ENCODE data around the gene HSF2BP. TPM values are rescaled to one million over a fixed set of nuclear protein-coding genes. Genes with fewer than 3 reads are reported as not detected.
A peak's percentile ranks its signal among the peaks of the same experiment; 100 is the strongest.

HSF2BP gene
- total RNA-seq, 1 experiment from 2014 or later, result 1.5 TPM

DNA sequence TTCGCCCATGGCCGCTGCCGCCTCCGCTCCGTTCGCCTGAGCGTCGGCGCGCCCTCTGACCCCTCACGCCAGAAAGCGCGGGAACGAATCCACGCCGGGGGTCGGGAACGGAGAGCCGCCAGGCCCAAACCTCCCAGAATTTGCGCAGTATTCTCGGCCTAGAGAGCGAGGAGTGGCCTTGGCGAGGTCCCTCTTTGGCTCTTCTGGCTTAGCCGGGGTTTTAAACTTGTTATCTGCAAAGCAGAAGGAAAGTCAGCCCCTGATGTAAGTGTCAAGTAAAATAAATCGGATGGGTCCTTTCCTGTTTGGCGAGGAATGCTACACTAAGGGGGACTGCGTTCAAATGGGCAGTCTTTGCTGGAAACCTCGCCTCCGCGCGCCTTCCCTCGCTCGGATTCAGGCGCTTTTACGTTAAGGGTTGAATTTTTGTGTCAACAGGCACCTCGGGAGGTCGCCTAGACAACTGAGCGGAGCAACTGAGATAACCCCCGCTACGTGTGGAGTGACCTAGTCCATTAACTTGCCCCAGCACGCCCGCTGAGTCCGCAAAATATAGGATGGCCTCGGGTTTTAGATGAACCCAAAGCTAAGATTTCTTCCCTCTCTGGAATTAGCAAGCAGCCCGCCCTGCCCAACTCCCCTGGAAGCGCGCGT lies 1.1 kb downstream of the HSF2BP start:
- no peak for DNase-seq
- Histone ChIP-seq H3K9me3 (ENCODE audit: control insufficient read depth, low read depth, low read length) (no peaks in the 10 kb centered on the region), H3T11ph (ENCODE audit: low read length) (no peak overlapping the region), H3K4me1 (ENCODE audit: insufficient read depth, low read length) (no peaks in the 10 kb centered on the region), H2BK5ac (ENCODE audit: insufficient read length, low read length) (no peak overlapping the region), H3K56ac (ENCODE audit: insufficient read length, low read depth, low read length) (no peak overlapping the region), H3K27me3 (ENCODE audit: insufficient read depth, low read length) (no peaks in the 10 kb centered on the region), H3K23ac (ENCODE audit: insufficient read length, low read depth, low read length) (no peak overlapping the region), H2BK12ac (ENCODE audit: insufficient read length, low read depth, low read length) (no peak overlapping the region), H3K9ac (ENCODE audit: extremely low read depth, insufficient read length, low read length) (no peak overlapping the region), H4K8ac (replicated peaks; ENCODE audit: insufficient read length, low read depth, low read length) (no peak overlapping the region), H3K23me2 (ENCODE audit: insufficient read length, low read depth, low read length, poor library complexity, severe bottlenecking) (peaks cover 6% of the 10 kb centered on the region), H3K18ac (ENCODE audit: insufficient read length, low read depth, low read length) (no peak overlapping the region), H2AK5ac (ENCODE audit: insufficient read length, low read length) (no peak overlapping the region), H3K14ac (ENCODE audit: insufficient read depth, low read length) (no peak overlapping the region; the same call in 1 of the 2 replicates), H2AFZ (ENCODE audit: low read length) (no peak overlapping the region), H4K5ac (ENCODE audit: insufficient read length, low read depth, low read length) (no peak overlapping the region), H3K4me2 (ENCODE audit: insufficient read depth, insufficient read length, low read length) (no peak overlapping the region), H3K27ac (ENCODE audit: insufficient read length, low read depth, low read length) (no peak overlapping the region), H4K20me1 (ENCODE audit: control insufficient read depth, insufficient read depth, insufficient read length) (no peaks in the 10 kb centered on the region), H3K4ac (ENCODE audit: low read depth, low read length) (no peak overlapping the region), H2BK15ac (ENCODE audit: low read depth, low read length) (no peak overlapping the region), H2BK20ac (ENCODE audit: low read depth, low read length, poor library complexity, severe bottlenecking) (no peak overlapping the region), H2BK120ac (ENCODE audit: low read depth, low read length, poor library complexity, severe bottlenecking) (no peak overlapping the region), H3K79me2 (ENCODE audit: insufficient read depth, low read length) (peaks cover 24% of the 10 kb centered on the region; the same call in 1 of the 2 replicates), H4K91ac (ENCODE audit: insufficient read length, low read depth, low read length) (no peak overlapping the region), H3K79me1 (ENCODE audit: insufficient read depth, low read depth, low read length, poor library complexity, severe bottlenecking) (no peaks in the 10 kb centered on the region)
- Mint-ChIP-seq H3K36me3 (ENCODE audit: insufficient read depth in 1 of 3, low read depth in 3 of 3) (peaks cover 12 to 31% (median 18%) of the 10 kb centered on the region in 3 experiments), H3K27ac (no peak overlapping the region), H3K9me3 (no peaks in the 10 kb centered on the region; a peak in 1 of 5 replicates), H3K4me1 (peaks cover 17 to 20% of the 10 kb centered on the region in 2 experiments), H3K27me3 (ENCODE audit: low read depth) (peaks cover 1% of the 10 kb centered on the region), H3K4me3 (peak overlapping the region in 1 of 2 experiments; percentile 19; a peak in 1 of 5 replicates)
- WGBS (ENCODE audit: extremely low coverage, insufficient read length, low lambda C conversion rate), result no CpG with 5 or more reads among the region's 48 CpGs
- TF ChIP-seq, protein P1, sequence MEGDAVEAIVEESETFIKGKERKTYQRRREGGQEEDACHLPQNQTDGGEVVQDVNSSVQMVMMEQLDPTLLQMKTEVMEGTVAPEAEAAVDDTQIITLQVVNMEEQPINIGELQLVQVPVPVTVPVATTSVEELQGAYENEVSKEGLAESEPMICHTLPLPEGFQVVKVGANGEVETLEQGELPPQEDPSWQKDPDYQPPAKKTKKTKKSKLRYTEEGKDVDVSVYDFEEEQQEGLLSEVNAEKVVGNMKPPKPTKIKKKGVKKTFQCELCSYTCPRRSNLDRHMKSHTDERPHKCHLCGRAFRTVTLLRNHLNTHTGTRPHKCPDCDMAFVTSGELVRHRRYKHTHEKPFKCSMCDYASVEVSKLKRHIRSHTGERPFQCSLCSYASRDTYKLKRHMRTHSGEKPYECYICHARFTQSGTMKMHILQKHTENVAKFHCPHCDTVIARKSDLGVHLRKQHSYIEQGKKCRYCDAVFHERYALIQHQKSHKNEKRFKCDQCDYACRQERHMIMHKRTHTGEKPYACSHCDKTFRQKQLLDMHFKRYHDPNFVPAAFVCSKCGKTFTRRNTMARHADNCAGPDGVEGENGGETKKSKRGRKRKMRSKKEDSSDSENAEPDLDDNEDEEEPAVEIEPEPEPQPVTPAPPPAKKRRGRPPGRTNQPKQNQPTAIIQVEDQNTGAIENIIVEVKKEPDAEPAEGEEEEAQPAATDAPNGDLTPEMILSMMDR (conservative IDR thresholded peaks at IDR 0.05), result no peak
